BE2C (cell line): ENCODE measurements around the gene LDHA.

Experiments used
- DNase-seq: peaks from one replicate; pipeline ENCODE4 v3.0.0-alpha.2; 2020
- H3K27me3 ChIP-seq: fragments of 250-450 bp; sonication (Bioruptor Pico); 2 replicates; pipeline ENCODE4 v1.5.1; 2020; ENCODE audit warnings: mild to moderate bottlenecking
- H3K36me3 ChIP-seq: fragments of 250-450 bp; sonication (Bioruptor Pico); 2 replicates; pipeline ENCODE4 v1.5.1; 2020; ENCODE audit warnings: mild to moderate bottlenecking
- H3K4me1 ChIP-seq: fragments of 250-450 bp; sonication (Bioruptor Pico); 2 replicates; pipeline ENCODE4 v1.5.1; 2020
- H3K4me3 ChIP-seq: 2 replicates; pipeline ENCODE4 v1.5.1; 2011; ENCODE audit warnings: low read depth, low read length
- H3K9me3 ChIP-seq: fragments of 250-450 bp; sonication (Bioruptor Pico); 2 replicates; pipeline ENCODE4 v1.5.1; 2020
- CTCF ChIP-seq: IDR thresholded peaks from 2 replicates; pipeline ENCODE4 v1.5.1; 2012; ENCODE audit warnings: mild to moderate bottlenecking, low read depth, low read length

LDHA gene

GRCh38 chr11:18365741-18366140 is 28.6 kb upstream of the LDHA start:
- Histone ChIP-seq H3K27me3 (no peaks in the 10 kb centered on the region), H3K9me3 (no peaks in the 10 kb centered on the region), H3K4me1 (no peaks in the 10 kb centered on the region), H3K4me3 (no peak overlapping the region), H3K36me3 (peaks cover 16% of the 10 kb centered on the region)
- no peak for TF ChIP-seq CTCF
- peak; percentile 34 for DNase-seq

DNA sequence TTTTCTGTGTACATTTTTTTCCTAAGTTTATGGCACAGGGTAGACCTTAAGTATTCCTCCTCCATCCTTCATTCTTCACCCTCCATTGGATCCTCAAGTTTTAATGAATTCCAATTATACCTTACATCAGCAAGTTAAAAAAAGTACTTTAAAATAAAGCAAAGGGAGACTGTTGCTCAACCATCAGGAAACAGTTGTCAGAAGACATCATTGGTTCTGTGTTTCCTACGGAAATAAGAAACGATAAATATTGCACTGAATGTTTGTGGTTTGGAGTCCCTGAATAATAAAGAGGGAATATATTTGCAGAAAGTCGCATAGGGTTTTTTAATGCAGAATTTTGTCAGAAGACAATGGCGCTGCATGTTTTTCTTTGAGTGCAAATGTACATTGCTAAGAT is 28.1 kb upstream of the LDHA start:
- H3K27me3 ChIP-seq, result no peaks in the 10 kb centered on the region
- TF ChIP-seq CTCF, result no peak
- peaks cover 16% of the 10 kb centered on the region for H3K36me3 ChIP-seq
- H3K9me3 ChIP-seq, result no peaks in the 10 kb centered on the region
- no peak for DNase-seq
- no peak overlapping the region for H3K4me3 ChIP-seq
- H3K4me1 ChIP-seq, result no peaks in the 10 kb centered on the region

DNA sequence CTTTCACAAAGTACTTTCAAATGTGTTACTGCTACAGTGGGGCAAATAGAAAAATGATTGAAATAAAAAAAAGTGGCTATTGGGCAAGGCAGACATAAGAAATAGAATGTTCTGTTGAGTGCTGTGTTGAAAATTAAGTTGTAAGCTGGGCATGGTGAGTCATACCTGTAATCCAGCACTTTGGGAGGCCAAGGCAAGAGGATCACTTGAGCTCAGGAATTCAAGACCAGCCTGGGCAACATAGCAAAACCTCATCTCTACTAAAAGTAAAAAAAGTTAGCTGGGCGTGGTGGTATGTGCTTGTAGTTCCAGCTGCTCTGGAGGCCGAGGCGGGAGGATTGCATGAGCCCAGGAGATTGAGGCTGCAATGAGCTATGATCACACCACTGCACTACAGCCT is 26.9 kb upstream of the LDHA start:
- peaks cover 13% of the 10 kb centered on the region for H3K36me3 ChIP-seq
- no peak for TF ChIP-seq CTCF
- H3K4me3 ChIP-seq, result no peak overlapping the region
- no peaks in the 10 kb centered on the region for H3K9me3 ChIP-seq
- DNase-seq, result no peak
- H3K27me3 ChIP-seq, result no peaks in the 10 kb centered on the region
- H3K4me1 ChIP-seq, result no peaks in the 10 kb centered on the region

GRCh38 chr11:18368221-18368620 is 26.1 kb upstream of the LDHA start:
- no peak overlapping the region for H3K4me3 ChIP-seq
- no peak for DNase-seq
- TF ChIP-seq CTCF, result no peak

DNA sequence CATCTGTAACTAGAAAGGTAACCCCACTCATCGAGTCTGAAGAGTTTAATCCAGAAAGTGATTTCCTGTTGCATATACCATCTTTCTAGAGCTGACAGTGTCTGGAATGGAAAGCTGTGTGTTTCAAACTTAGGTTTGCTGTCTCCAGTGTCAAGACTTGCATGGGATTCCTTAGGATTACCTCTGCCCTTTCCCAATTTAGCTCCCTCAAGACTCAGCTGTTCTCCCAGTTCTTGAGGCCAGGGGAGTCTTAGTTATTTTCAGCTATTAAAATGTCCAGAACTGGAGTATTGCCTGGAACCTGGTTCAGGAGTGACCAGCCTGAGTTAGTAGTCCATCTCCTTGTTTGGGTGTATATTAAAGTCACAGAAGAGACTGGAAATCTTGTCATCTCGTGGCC is 25.0 kb upstream of the LDHA start:
- TF ChIP-seq CTCF, result no peak

More at GRCh38 chr11:18368221-18368620, 26.1 kb upstream of the LDHA start:
- H3K36me3 ChIP-seq, result peaks cover 13% of the 10 kb centered on the region
- no peaks in the 10 kb centered on the region for H3K9me3 ChIP-seq
- H3K27me3 ChIP-seq, result no peaks in the 10 kb centered on the region
- H3K4me1 ChIP-seq, result no peaks in the 10 kb centered on the region

DNA sequence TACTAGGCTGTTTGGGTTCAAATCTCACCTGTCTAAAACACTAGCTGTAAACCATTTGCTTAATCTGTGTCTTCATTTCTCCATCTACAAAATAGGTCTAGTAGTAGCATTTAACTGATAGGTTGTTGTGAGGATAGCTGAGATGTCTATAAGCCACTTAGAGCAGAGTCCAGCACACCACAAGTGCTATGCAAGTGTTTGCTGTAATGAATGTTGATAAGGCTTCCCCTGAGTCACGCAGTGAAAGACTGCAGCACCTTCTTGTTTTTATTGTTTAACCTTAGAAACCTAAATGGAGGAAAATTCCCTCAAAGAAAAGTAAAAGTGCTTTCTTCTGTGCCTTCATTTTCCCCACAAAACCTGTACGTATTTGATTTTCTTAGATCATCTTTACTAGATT is 23.1 kb upstream of the LDHA start:
- no peak for TF ChIP-seq CTCF
- no peaks in the 10 kb centered on the region for H3K27me3 ChIP-seq
- H3K4me3 ChIP-seq, result no peak overlapping the region
- no peaks in the 10 kb centered on the region for H3K4me1 ChIP-seq
- peaks cover under 1% of the 10 kb centered on the region; the same call in 1 of the 2 replicates for H3K36me3 ChIP-seq
- no peak for DNase-seq
- H3K9me3 ChIP-seq, result no peaks in the 10 kb centered on the region

More for the DNA sequence above, 25.0 kb upstream of the LDHA start:
- Histone ChIP-seq H3K36me3 (peaks cover 10% of the 10 kb centered on the region), H3K27me3 (no peaks in the 10 kb centered on the region), H3K4me1 (no peaks in the 10 kb centered on the region), H3K4me3 (no peak overlapping the region), H3K9me3 (no peaks in the 10 kb centered on the region)
- DNase-seq, result no peak
